ENCODE data around the gene NSD1.

- TF ChIP-seq CTCF (conservative IDR thresholded peaks at IDR 0.05; ENCODE audit: low read depth, low read length) (no peak), EZH2phosphoT487 (IDR thresholded peaks at IDR 0.05; ENCODE audit: borderline replicate concordance, low read length) (no peak), EZH2 (IDR thresholded peaks at IDR 0.05; ENCODE audit: low read length, unreplicated experiment) (no peak)
Measured at GRCh38 chr5:177189965-177190364, 56.4 kb downstream of the NSD1 start.
